ENCODE measurements around the gene RNF38. TPM values are rescaled to one million over a fixed set of nuclear protein-coding genes. Genes with fewer than 3 reads are reported as not detected.
"Not testable (repeated sequence)": the region's sequence is repeated elsewhere in the genome, so short reads cannot be mapped to it uniquely, and the experiment has no call there.

RNF38 gene
- polyA plus RNA-seq, 3 donors = 11.3 to 33.2 (median 13.6) TPM

- Mint-ChIP-seq H3K27me3 (ENCODE audit: low read depth in 3 of 3) (peaks cover 0 to 3% (median 2%) of the 10 kb centered on the region in 3 donors), H3K4me3 (no peak overlapping the region), H3K4me1 (no peaks in the 10 kb centered on the region), H3K36me3 (no peaks in the 10 kb centered on the region), H3K27ac (no peak overlapping the region), H3K9me3 (no peaks in the 10 kb centered on the region)
- no peaks in the 10 kb centered on the region for H4K20me1 ChIP-seq (ENCODE audit: insufficient read depth, low read length)
- no peak overlapping the region for H3K4me3 ChIP-seq (replicated peaks in 1 of 3; ENCODE audit: low read depth in 2 of 3, low read length in 3 of 3)
- TF ChIP-seq CTCF (IDR thresholded peaks at IDR 0.05) = no peak
- no peaks in the 10 kb centered on the region for H3K9me3 ChIP-seq (replicated peaks in 1 of 2; ENCODE audit: control insufficient read depth in 1 of 2, insufficient read depth in 1 of 2, low read length in 2 of 2)
- H3K9ac ChIP-seq (ENCODE audit: insufficient read depth, low read length, poor library complexity, severe bottlenecking) = no peak overlapping the region
- H3K27me3 ChIP-seq (ENCODE audit: control insufficient read depth in 2 of 2, insufficient read depth in 2 of 2, low read length in 2 of 2) = no peaks in the 10 kb centered on the region
- no CpG with 5 or more reads among the region's 2 CpGs for whole genome bisulfite sequencing (ENCODE audit: insufficient coverage)
- DNase-seq = no peak
- intact Hi-C loops (cut with micrococcal nuclease) = no loop called here
- no peaks in the 10 kb centered on the region for H3K4me1 ChIP-seq (ENCODE audit: control insufficient read depth in 1 of 2, insufficient read depth in 2 of 2, low read length in 2 of 2)
- H2AFZ ChIP-seq (ENCODE audit: insufficient read depth, low read depth, low read length, poor library complexity, severe bottlenecking) = no peak overlapping the region
- H3K27ac ChIP-seq (ENCODE audit: low read depth in 1 of 2, low read length in 2 of 2) = no peak overlapping the region
- H3K79me2 ChIP-seq (ENCODE audit: insufficient read depth, low read length) = no peaks in the 10 kb centered on the region
- no peaks in the 10 kb centered on the region for H3K36me3 ChIP-seq (replicated peaks in 1 of 2; ENCODE audit: control insufficient read depth in 1 of 2, insufficient read depth in 2 of 2, low read length in 2 of 2)
- no peak overlapping the region for H3K4me2 ChIP-seq (replicated peaks; ENCODE audit: extremely low read depth, low read length, poor library complexity, severe bottlenecking)
Measured at GRCh38 chr9:36297798-36298197, 102.3 kb downstream of the RNF38 start.

DNA sequence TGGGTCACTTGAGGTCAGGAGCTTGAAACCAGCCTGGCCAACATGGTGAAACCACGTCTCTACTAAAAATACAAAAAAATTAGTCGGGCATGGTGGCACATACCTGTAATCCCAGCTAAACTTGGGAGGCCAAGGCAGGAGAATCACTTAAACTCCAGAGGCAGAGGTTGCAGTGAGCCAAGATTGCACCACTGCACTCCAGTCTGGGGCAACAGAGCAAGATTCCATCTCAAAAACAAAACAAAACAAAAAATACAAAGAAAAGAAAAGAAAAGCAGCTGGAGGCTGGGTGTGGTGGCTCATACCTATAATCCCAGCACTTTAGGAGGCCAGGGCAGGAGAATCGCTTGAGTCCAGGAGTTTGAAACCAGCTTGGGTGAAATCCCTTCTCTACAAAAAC lies 105.1 kb downstream of the RNF38 start:
- H3K9ac ChIP-seq (ENCODE audit: insufficient read depth, low read length, poor library complexity, severe bottlenecking); H3K27ac ChIP-seq (ENCODE audit: low read depth in 1 of 2, low read length in 2 of 2); H3K36me3 Mint-ChIP-seq; H3K27me3 ChIP-seq (ENCODE audit: control insufficient read depth in 2 of 2, insufficient read depth in 2 of 2, low read length in 2 of 2); H3K9me3 Mint-ChIP-seq; H3K79me2 ChIP-seq (ENCODE audit: insufficient read depth, low read length); H3K4me3 ChIP-seq (replicated peaks in 1 of 3; ENCODE audit: low read depth in 2 of 3, low read length in 3 of 3); DNase-seq; H4K20me1 ChIP-seq (ENCODE audit: insufficient read depth, low read length); H3K27me3 Mint-ChIP-seq (ENCODE audit: low read depth in 3 of 3); H3K4me1 ChIP-seq (ENCODE audit: control insufficient read depth in 1 of 2, insufficient read depth in 2 of 2, low read length in 2 of 2); intact Hi-C loops (cut with micrococcal nuclease); H3K36me3 ChIP-seq (replicated peaks in 1 of 2; ENCODE audit: control insufficient read depth in 1 of 2, insufficient read depth in 2 of 2, low read length in 2 of 2); H3K4me3 Mint-ChIP-seq; H2AFZ ChIP-seq (ENCODE audit: insufficient read depth, low read depth, low read length, poor library complexity, severe bottlenecking); H3K9me3 ChIP-seq (replicated peaks in 1 of 2; ENCODE audit: control insufficient read depth in 1 of 2, insufficient read depth in 1 of 2, low read length in 2 of 2); H3K4me1 Mint-ChIP-seq; H3K4me2 ChIP-seq (replicated peaks; ENCODE audit: extremely low read depth, low read length, poor library complexity, severe bottlenecking): not testable (repeated sequence)
- WGBS (ENCODE audit: insufficient coverage) = 100% methylated on average over 2 of the region's 3 CpGs
- peak overlapping the region in 1 of 7 donors; percentile 46 for H3K27ac Mint-ChIP-seq

Data from CD14-positive monocyte (primary cell).